HTR-8/SVneo (cell line): ENCODE results near the gene A4GALT.
"Not testable (repeated sequence)": the region's sequence is repeated elsewhere in the genome, so short reads cannot be mapped to it uniquely, and the experiment has no call there.

Source experiments
- DNase-seq: peaks from one replicate; pipeline ENCODE4 v3.0.0; 2011; ENCODE audit warnings: low spot score, mixed read lengths; ENCODE audit not compliant: insufficient read length
- FAIRE-seq: peaks from 2 replicates; lab custom pipeline; 2011; peaks lifted over from hg19 to GRCh38; lab: Jason Lieb, UNC

Gene A4GALT

DNA sequence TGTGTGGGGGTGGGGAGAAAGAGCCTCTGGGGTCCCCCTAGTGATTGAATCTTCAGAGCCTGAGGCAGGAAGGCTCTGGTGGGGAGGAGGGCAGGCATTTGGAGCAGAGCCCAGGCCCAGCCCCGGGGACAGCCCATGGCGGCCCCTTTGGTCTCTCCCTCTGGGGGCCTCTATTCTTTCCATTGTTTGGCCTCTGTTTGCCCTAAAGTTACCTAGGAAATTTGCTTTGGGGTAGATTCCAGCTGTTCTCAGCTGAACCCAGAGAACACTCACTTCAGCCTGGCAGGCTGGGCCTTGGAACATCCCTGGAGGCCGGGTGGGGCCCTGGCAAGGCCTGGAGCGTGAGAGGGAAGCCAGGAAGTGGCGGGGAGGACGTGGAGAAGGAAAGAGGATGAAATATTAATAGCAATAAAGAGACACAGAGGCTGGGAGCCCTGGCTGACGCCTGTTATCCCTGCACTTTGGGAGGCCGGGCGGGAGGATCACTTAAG, 22.9 kb upstream of the A4GALT start:
- FAIRE-seq (no peak), DNase-seq (no peak)

DNA sequence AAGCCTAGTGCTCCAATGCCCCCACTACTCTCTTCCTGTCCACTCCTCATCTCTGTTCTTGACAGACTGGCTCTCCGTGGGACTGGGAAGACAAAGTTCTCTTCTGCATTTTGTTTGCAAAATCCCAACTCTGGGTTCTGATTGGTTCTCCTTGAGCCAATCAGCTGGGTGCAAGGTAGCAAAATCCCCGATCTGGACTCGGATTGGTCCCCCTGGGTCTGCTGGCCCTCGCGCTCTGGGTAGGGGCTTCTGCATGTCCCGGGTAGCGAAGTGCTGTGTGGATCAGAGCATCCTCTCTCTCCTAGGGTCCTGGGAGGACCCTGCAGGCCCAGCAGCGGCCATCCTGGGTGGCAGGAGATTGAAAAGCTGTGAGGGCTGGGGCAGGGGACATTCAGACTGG, 22.3 kb upstream of the A4GALT start:
- DNase-seq, result no peak
- FAIRE-seq, result no peak

DNA sequence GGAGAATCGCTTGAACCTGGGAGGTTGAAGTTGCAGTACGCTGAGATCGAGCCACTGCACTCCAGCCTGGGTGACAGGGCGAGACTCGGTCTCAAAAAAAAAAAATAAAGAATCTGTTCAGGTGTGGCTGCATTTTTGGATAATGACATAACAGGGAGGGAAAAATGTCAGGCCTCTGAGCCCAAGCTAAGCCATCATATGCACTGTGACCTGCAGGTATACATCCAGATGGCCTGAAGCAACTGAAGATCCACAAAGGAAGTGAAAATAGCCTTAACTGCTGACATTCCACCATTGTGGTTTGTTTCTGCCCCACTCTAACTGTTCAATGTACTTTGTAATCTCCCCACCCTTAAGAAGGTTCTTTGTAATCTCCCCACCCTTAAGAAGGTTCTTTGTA, 19.6 kb upstream of the A4GALT start:
- DNase-seq, FAIRE-seq: not testable (repeated sequence)

DNA sequence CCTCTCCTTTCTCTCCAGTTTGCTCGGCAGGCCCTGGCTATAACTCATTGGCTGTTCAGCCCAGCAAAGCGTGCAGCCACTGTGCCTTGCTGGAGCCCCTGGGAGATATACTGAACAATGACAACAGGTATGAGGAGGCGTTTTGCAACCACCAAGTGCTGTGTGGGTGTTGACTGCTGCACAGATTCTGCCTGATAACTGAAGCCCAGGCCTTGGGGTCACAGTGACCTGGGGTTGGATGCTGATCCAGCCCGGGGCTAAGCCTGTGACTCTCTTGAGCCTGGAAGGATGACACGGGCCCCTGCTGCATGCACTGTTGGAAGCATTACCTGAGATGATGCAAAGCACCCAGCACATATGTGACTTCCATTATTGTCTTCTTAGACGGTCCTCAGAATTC, 13.7 kb upstream of the A4GALT start:
- no peak for FAIRE-seq

DNA sequence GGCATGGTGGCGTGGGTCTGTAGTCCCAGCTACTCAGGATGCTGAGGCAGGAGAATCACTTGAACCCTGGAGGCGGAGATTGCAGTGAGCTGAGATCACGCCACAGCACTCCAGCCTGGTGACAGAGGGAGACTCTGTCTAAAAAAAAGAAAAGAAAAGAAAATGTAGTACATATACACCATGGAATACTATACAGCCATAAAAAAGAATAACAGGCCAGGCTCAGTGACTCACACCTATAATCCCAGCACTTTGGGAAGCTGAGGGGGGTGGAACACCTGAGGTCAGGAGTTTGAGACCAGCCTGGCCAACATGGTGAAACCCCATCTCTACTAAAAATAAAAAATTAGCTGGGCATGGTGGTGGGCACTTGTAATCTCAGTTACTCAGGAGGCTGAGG, 12.7 kb upstream of the A4GALT start:
- not testable (repeated sequence) for DNase-seq, FAIRE-seq

More for the DNA sequence above, 13.7 kb upstream of the A4GALT start:
- no peak for DNase-seq

DNA sequence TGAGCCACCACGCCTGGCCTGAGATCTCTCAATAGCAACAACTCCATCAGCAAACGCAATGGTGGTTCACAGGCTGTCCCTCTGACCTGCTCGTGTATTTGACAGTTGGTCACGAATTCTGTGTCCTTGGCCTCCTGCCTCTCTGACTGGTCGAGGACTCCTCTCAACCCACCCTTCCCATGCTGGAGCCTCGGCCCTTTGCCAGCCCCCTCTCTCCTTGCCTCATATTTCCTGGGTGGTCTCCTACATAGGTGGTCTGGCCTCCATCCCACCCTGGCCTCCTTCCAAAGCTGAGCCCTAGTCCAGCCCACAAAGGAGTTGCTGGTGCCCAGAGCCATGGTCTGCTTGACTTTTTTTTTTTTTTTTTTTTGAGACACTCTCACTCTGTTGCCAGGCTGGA, 11.4 kb upstream of the A4GALT start:
- FAIRE-seq, result no peak
- DNase-seq, result no peak

DNA sequence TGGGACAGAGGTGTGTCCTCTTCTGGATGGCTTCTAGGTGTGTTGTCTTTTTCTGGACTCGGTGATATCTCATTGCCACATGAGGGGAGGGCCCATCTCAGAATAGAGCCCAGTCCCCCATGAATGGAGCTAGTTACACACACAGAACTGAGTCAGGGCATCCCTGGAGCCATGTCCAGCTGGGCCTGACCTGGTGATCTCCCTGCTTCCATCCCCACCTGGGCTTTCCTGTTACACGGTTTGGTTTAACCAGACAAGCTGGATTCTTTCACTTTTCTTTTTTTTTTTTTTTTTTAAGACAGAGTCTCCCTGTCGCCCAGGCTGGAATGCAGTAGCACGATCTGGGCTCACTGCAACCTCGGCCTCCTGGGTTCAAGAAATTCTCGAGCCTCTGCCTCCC, 6.1 kb upstream of the A4GALT start:
- DNase-seq (no peak), FAIRE-seq (no peak)

DNA sequence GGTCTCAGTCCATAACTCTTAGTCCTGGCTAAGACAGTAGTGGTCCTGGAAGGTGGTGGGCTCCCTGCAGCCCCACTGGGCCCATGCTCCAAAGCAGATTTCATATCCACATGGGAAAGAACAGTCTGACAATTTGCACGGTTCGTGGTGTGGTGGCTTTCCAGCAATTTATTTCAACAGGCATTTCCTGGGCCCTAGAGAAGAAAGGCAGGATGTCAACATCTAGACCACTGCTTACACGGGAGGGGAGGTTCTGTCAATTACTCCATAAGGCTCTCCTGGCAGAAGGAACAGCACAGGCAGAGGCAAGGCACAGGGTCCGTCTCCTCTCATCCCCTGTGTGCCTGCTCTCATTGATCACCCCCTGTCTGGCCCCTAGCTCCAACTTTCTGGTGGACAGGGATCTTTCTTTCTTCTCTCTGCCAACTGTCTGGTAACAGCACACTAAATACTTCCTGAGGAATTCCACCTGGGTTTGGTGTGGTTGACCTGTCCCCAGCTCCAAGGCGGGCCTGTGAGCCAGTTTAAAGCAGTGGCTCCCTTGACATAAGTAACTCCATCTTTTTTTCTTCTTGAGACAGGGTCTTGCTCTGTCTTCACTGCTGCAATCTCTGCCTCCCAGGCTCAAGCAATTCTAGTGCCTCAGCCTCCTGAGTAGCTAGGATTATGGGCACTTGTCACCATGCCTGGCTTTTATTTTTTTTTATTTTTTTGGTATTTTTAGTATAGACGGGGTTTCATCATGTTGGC, 5.1 kb upstream of the A4GALT start:
- no peak for FAIRE-seq
- DNase-seq, result no peak

DNA sequence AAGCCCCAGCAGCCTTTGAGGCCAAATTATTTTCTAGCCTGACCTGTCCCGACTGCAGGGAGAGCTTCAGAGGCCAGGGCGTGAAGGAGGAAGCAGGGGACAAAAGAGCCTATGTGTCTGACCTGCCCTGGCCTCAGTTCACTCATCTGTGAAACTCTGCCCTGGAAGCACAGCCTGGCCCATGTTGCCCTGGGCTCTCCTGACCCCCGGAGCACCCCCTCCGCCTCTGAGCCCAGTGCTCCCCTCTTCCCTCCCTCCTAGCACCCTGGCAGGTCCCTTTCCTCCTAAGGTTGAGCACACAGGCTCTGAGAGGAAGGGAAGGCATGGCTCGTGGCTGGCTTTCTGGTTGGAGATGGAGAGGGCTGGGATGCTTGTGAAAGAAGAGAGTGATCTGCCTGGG, 3.4 kb upstream of the A4GALT start:
- DNase-seq, result no peak
- FAIRE-seq, result no peak

DNA sequence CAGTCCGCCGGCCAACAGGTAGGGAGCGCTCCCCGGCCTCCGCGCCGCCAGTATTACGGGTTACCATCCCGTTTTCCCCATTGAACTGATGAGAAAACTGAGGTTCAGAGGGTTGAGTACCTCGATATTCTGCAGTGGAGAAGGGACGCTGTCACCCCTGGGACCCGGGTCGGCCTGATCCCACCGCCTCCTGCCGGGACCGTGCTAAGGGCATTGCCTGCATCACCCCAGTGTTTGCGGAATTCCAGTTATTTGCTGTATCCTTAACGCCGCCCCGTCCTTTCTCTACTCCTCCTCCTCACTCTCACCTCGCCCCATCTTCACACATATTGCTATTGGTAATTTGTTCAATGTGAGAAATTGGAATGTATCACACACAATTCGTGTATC, 370 bp upstream of the A4GALT start:
- DNase-seq, result no peak
- peak; percentile 36 for FAIRE-seq

DNA sequence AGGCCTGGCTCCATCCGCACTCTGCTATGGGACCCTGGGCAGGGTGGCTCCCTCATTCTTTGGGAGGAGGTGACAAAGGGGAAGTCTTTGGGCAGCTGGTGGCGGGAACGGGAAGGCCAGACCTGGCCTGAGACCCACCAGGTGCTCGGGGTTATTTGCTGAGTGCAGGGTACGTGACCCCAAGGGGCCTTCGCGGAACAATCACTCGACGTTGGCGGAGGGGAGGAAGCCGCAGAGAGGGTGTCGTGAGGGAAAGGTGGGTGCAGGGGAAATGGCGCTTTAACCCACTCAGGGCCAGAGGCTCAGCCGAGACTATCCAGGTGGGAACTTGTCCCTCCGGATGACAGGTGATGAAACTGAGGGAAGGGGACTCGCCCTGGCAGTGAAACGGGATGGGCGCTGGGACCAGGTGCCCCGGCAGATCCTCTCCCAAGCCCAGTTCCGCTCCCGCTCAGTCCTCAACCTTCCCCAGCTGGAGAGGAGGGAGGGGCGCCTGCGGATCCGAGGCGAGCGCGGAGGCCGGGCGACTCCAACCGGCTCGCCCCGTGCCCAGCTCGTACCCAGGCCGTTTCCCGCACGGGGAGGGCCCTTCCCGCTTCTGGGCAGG, 911 bp downstream of the A4GALT start:
- FAIRE-seq (no peak), DNase-seq (no peak)

DNA sequence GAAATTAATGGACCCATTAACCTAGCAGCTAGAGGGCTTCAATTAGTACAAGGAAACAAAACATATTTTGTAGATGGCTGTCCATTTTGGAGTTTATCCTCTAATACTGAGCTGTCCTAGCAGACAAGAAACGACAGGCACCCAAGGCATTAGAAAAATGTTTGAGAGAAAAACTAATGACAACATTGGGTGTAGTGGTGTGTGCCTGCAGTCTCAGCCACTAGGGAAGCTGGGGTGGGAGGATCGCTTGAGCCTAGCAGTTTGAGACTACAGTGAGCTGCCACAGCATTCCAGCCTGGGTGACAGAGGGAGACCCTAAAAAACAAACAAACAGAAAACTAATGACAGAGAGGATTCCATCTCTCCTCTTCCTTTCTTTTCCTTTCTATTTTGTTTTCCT, 1.5 kb downstream of the A4GALT start:
- FAIRE-seq, result no peak
- no peak for DNase-seq

DNA sequence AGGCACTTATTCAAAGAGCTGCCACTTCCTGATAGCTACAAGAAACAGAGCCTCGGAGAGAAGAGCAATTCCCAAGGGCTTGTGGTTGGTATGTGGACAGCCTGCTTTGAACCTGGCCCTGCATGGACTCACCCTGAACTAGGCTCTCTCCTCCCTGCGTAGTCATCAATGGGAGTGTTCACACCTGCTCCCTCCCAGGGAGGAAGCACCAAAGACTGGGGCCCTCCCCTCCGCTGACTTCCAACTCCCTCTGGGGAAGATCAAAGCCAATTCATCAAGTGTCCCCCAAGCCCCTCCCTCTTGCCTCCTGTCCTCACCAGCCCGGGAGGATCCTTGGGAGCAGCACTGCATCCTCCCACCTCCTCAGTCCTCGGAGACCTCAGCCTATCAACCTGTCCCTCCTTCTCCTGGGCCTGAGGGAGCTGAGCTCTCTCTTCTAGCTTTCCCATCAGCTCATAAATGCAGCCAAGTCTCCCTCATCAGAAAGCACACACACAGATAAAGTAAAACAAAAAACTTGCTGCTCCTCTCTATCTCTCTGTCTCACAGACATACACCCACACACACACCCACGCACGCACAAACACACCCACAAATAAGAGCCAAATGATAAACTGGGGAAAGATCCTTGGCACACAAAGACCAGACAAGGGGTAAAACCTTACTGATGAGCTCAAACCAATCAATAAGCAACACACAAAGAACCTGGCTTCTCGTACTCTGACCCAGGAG, 3.3 kb downstream of the A4GALT start:
- DNase-seq (no peak), FAIRE-seq (no peak)

DNA sequence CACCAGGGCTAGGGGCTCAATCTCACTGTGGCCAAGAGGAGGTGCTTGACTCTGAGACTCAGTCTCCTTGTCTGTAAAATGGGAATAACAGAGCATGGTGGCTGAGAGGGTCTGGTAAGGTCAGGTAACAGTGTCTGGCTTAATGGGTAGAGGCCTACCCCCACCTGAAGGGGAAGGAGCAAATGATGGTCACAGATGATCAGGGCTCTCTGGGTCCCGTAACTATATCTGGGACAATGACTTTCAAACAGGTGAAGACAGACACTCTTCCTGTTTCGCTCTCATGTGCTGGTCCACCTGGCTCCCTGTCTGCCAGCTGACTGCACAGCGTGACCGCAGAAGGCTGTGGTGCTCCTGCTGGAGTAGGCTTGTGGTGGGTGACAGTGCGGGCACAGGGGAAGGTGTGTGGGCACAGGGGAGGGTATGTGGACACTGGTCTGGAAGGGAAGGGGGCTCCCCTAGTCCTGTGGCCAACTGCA, 4.0 kb downstream of the A4GALT start:
- FAIRE-seq, result no peak

DNA sequence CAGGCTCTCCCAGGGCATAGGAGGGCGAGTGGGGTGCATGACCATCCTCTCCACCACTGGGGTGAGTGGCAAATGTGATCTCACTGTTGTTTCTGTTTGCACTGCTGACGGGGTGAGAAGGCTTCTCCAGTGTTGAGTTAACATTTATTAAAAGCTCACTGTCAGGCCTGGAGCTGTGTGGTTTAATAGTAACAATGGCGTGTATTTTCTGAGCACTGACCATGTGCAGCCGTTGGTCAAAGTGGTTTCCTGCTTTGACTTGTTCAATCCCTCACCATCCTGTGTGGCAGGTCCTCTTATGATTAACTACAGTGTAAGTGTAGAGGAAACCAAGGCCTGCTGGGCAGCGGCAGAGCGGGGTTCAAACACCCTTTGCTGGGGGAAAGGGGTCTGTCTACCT, 4.4 kb downstream of the A4GALT start:
- no peak for DNase-seq
- FAIRE-seq, result no peak

More for the DNA sequence above, 4.0 kb downstream of the A4GALT start:
- no peak for DNase-seq

DNA sequence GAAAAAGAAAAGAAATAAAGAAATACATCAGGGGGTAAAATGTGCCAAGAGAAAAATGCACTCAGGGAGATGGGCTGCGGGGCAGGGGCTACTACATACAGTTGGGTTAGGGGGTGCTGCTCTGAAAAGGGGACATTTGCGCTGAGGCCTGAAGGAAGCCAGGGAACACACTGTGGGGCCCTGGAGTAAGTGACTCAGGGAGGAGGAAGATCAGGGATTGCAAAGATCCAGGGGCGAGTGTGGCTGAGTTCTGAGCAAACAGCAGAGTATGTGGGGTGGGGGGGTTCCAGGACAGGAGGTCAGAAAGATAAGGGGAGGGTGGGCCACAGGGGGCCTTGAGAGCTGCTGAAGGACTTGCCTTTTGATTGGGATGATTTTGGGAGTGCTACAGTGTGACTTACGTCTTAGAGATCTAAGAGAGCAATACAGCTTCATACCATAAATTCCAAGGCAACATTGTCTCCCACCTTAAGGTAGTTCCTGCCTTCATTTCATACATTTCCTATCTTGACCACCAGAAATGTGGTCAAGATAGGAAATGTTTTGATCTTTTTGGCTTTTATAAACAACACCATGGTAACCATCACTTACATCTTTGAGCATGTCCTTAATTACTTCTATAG, 5.8 kb downstream of the A4GALT start:
- FAIRE-seq (no peak), DNase-seq (no peak)

DNA sequence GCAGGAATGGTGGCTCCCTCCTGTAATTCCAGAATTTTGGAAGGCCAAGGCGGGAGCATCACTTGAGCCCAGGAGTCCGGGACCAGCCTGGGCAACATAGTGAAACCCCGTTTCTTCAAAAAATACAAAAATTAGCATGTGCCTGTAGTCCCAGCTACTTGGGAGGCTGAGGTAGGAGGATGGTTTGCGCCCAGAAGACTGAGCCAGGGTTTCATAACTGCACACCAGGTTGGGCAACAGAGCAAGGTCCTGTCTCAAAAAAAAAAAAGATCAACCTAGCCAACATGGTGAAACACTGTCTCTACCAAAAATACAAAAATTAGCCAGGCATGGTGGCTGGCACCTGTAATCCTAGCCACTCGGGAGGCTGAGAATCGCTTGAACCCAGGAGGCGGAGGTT, 6.4 kb downstream of the A4GALT start:
- DNase-seq, result no peak
- no peak for FAIRE-seq

DNA sequence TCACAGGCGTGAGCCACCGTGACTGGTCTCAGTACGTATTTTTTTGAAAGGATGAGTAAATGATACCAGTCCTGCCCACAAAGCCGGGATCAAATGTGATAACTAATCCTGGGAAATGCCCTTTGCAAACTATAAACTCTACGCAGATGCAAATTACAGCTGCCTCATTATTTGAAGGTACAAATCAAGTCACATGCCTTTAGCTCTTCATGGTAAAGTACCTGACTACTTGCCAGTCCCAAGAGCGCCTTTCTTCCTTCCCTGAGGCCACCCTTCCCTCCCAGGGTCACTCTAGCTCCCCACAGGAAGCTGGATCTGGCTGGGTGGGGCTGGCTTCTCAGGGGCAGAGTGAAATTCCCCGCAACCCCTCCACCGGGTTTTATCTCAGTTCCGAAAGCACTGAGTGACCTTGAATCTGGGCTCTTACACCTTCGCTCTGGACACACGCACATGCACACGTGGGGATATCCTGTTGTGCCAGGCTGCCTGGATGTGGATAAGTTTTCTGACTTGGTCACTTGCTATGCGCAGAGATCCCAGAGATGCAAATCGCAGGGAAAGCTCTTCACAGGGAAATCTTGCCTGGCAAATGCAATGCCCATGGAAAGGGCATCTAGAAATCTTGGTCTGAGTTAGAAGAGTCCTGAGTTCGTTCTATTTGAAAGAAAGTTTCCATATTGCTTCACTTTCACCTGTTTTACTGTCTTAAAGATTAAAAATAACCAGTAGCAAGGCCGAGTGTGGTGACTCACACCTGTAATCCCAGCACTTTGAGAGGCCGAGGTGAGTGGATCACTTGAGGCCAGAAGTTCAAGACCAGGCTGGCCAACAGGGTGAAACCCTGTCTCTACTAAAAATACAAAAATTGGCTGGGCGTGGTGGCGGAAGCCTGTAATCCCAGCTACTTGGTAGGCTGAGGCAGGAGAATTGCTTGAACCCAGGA, 8.5 kb downstream of the A4GALT start:
- DNase-seq (no peak), FAIRE-seq (no peak)

DNA sequence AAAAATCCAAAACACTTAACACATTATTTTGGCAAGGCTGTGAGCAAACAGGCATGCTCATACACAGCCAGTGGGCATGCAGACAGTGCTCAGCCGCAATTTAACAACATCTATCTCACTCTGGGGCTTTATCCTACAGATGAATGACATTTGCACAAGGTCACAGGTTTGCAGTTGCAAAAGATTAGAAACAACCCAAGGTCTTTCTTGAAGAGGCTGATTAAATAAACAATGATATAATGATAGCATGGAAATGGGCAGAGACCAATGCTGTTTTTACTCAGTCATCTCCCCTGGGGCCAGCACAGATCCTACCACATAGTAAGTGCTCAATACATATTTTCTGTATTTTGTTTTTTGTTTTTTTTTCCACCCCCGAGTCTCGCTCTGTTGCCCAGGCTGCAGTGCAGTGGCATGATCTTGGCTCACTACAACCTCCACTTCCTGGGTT, 9.4 kb downstream of the A4GALT start:
- FAIRE-seq (no peak), DNase-seq (no peak)
